DND-41 (cell line): ENCODE data around the gene MARCHF10.

Experiments
- ATAC-seq: fragments of 200-7000 bp; cut with Tn5 transposase; 3 replicates; pipeline ENCODE4 v1.9.1; 2021; ENCODE audit warnings: low read depth; ENCODE audit not compliant: insufficient read depth
- DNase-seq: peaks from one replicate; pipeline ENCODE4 v3.0.0-alpha.2; 2020
- H2AFZ ChIP-seq: 2 replicates; pipeline ENCODE4 v1.6.0; 2012; ENCODE audit warnings: low read depth, low read length
- H3K27ac ChIP-seq: 2 replicates; pipeline ENCODE4 v1.5.1; 2012; ENCODE audit warnings: low read length, inconsistent platforms
- H3K27me3 ChIP-seq: fragments of 200-600 bp; sonication (generic); 2 replicates; pipeline ENCODE4 v1.6.0; 2012; ENCODE audit warnings: low read length, mild to moderate bottlenecking, inconsistent platforms; ENCODE audit not compliant: insufficient read depth, poor library complexity
- H3K36me3 ChIP-seq: 2 replicates; pipeline ENCODE4 v1.5.1; 2012; ENCODE audit warnings: low read length, inconsistent platforms; ENCODE audit not compliant: insufficient read depth
- H3K4me1 ChIP-seq: 2 replicates; pipeline ENCODE4 v1.5.1; 2012; ENCODE audit warnings: mild to moderate bottlenecking, low read length; ENCODE audit not compliant: insufficient read depth
- H3K4me2 ChIP-seq: 2 replicates; pipeline ENCODE4 v1.6.0; 2012; ENCODE audit warnings: mild to moderate bottlenecking, moderate library complexity, low read length, inconsistent platforms; ENCODE audit not compliant: insufficient read depth
- H3K4me3 ChIP-seq, 2 experiments: fragments of 200-600 bp in 1 of 2; shearing (Covaris generic) in 1 of 2; 2 replicates each; pipeline ENCODE4 v1.5.1; 2012 to 2016; ENCODE audit warnings: inconsistent platforms in 2 of 2, low read length in 2 of 2, mild to moderate bottlenecking in 2 of 2, low read depth in 1 of 2, moderate library complexity in 1 of 2
- H3K79me2 ChIP-seq: 2 replicates; pipeline ENCODE4 v1.6.0; 2012; ENCODE audit warnings: low read length, inconsistent platforms; ENCODE audit not compliant: insufficient read depth
- H3K9ac ChIP-seq: 2 replicates; pipeline ENCODE4 v1.6.0; 2012; ENCODE audit warnings: low read depth, mild to moderate bottlenecking, inconsistent platforms, low read length, moderate library complexity
- H3K9me3 ChIP-seq: 2 replicates; pipeline ENCODE4 v1.5.1; 2012; ENCODE audit warnings: low read length, moderate library complexity, mild to moderate bottlenecking, inconsistent platforms; ENCODE audit not compliant: insufficient read depth, severe bottlenecking
- H4K20me1 ChIP-seq: 2 replicates; pipeline ENCODE4 v1.6.0; 2012; ENCODE audit warnings: low read length; ENCODE audit not compliant: insufficient read depth
- EZH2 ChIP-seq: IDR thresholded peaks from 3 replicates; pipeline ENCODE4 v1.6.1; 2012; ENCODE audit warnings: borderline replicate concordance, low read depth, mild to moderate bottlenecking, moderate library complexity, low read length, inconsistent platforms; ENCODE audit not compliant: severe bottlenecking
- TF ChIP-seq, protein P1 (sequence below): IDR thresholded peaks from 2 replicates; pipeline ENCODE4 v1.5.1; 2012; ENCODE audit warnings: borderline replicate concordance, low read length, moderate library complexity, mild to moderate bottlenecking; ENCODE audit not compliant: poor library complexity, severe bottlenecking; ENCODE audit errors: extremely low read depth

Gene MARCHF10

DNA sequence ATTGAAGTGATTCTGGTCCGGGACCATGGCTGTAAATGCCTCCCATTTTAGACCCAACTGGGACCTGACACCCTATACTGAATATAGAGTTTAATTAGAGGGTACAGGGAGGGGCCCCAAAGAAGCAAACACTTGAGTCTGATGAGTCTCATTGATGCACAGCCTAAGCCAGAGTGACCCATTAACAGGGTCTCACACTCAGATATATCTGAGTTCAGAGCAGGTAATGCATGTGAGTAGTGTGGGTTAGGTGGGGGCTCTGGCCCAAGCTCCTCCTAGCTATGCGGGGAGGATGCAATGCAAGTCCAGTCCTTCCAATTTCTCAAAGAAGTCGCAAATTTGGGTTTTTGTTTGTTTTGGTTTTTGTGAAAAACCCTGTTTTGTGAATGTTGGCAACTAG lies 17.1 kb upstream of the MARCHF10 start:
- Histone ChIP-seq H2AFZ (no peak overlapping the region), H3K27ac (no peak overlapping the region)
- no peak for ATAC-seq

GRCh38 chr17:62824290-62825131 lies 16.4 kb upstream of the MARCHF10 start:
- no peak overlapping the region for H3K9ac ChIP-seq
- TF ChIP-seq EZH2, result no peak
- TF ChIP-seq, protein P1, sequence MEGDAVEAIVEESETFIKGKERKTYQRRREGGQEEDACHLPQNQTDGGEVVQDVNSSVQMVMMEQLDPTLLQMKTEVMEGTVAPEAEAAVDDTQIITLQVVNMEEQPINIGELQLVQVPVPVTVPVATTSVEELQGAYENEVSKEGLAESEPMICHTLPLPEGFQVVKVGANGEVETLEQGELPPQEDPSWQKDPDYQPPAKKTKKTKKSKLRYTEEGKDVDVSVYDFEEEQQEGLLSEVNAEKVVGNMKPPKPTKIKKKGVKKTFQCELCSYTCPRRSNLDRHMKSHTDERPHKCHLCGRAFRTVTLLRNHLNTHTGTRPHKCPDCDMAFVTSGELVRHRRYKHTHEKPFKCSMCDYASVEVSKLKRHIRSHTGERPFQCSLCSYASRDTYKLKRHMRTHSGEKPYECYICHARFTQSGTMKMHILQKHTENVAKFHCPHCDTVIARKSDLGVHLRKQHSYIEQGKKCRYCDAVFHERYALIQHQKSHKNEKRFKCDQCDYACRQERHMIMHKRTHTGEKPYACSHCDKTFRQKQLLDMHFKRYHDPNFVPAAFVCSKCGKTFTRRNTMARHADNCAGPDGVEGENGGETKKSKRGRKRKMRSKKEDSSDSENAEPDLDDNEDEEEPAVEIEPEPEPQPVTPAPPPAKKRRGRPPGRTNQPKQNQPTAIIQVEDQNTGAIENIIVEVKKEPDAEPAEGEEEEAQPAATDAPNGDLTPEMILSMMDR, result no peak
- no peak for ATAC-seq
- H4K20me1 ChIP-seq, result no peaks in the 10 kb centered on the region
- H3K4me3 ChIP-seq, result no peak overlapping the region
- no peak for DNase-seq
- no peaks in the 10 kb centered on the region for H3K36me3 ChIP-seq
- no peaks in the 10 kb centered on the region for H3K79me2 ChIP-seq
- H3K4me1 ChIP-seq, result no peaks in the 10 kb centered on the region
- no peak overlapping the region for H3K27ac ChIP-seq
- no peak overlapping the region for H3K4me2 ChIP-seq
- no peaks in the 10 kb centered on the region for H3K9me3 ChIP-seq
- H2AFZ ChIP-seq, result no peak overlapping the region
- peaks cover 4% of the 10 kb centered on the region for H3K27me3 ChIP-seq

More for the DNA sequence above, 17.1 kb upstream of the MARCHF10 start:
- Histone ChIP-seq H4K20me1 (no peaks in the 10 kb centered on the region), H3K4me2 (no peak overlapping the region), H3K9me3 (no peaks in the 10 kb centered on the region), H3K36me3 (no peaks in the 10 kb centered on the region), H3K4me3 (no peak overlapping the region), H3K79me2 (no peaks in the 10 kb centered on the region), H3K9ac (no peak overlapping the region), H3K27me3 (peaks cover 4% of the 10 kb centered on the region), H3K4me1 (no peaks in the 10 kb centered on the region)
- TF ChIP-seq, protein P1, result no peak
- no peak for TF ChIP-seq EZH2
- no peak for DNase-seq

GRCh38 chr17:62823111-62823893 lies 15.2 kb upstream of the MARCHF10 start:
- TF ChIP-seq, protein P1, result no peak
- no peak for TF ChIP-seq EZH2
- Histone ChIP-seq H2AFZ (no peak overlapping the region), H4K20me1 (no peaks in the 10 kb centered on the region), H3K4me2 (no peak overlapping the region), H3K79me2 (no peaks in the 10 kb centered on the region), H3K9me3 (no peaks in the 10 kb centered on the region), H3K36me3 (no peaks in the 10 kb centered on the region), H3K27me3 (peaks cover 9% of the 10 kb centered on the region), H3K4me1 (no peaks in the 10 kb centered on the region), H3K9ac (no peak overlapping the region), H3K4me3 (no peak overlapping the region), H3K27ac (no peak overlapping the region)
- DNase-seq (no peak), ATAC-seq (no peak)
